ENCODE measurements around the gene CEP97. TPM values are rescaled to one million over a fixed set of nuclear protein-coding genes. Genes with fewer than 3 reads are reported as not detected.
"Not testable (repeated sequence)": the region's sequence is repeated elsewhere in the genome, so short reads cannot be mapped to it uniquely, and the experiment has no call there.

Gene CEP97
- total RNA-seq, 4 donors from 2014 or later, result 1.1 to 22.1 (median 6.1) TPM

GRCh38 chr3:101762041-101762646, 37.7 kb downstream of the CEP97 start:
- TF ChIP-seq CTCF (IDR thresholded peaks at IDR 0.05) (no peak), POLR2A (IDR thresholded peaks at IDR 0.05) (no peak), POLR2AphosphoS5 (IDR thresholded peaks at IDR 0.05) (no peak), EP300 (IDR thresholded peaks at IDR 0.05; ENCODE audit: low read depth) (no peak)
- Histone ChIP-seq H3K27ac (no peak overlapping the region), H3K27me3 (no peaks in the 10 kb centered on the region), H3K4me3 (no peak overlapping the region), H3K36me3 (peaks cover 0 to 26% (median 7%) of the 10 kb centered on the region in 4 donors), H3K4me1 (no peaks in the 10 kb centered on the region), H3K9me3 (no peaks in the 10 kb centered on the region)
- WGBS, 2 donors (ENCODE audit: low coverage in 1 of 2), result 76 to 77% methylated on average over 3 of the region's 3 CpGs
- in situ Hi-C loops (cut with MboI; ENCODE audit: low pct_ligation_motif_present in 1 of 4, low pct_unique_long_range_greater_than_20kb in 1 of 4, low sequenced_read_pairs in 3 of 4), result no loop called here
- no peak for DNase-seq
- intact Hi-C loops (cut with DNase I; ENCODE audit: low total_unique reads), result no loop called here

DNA sequence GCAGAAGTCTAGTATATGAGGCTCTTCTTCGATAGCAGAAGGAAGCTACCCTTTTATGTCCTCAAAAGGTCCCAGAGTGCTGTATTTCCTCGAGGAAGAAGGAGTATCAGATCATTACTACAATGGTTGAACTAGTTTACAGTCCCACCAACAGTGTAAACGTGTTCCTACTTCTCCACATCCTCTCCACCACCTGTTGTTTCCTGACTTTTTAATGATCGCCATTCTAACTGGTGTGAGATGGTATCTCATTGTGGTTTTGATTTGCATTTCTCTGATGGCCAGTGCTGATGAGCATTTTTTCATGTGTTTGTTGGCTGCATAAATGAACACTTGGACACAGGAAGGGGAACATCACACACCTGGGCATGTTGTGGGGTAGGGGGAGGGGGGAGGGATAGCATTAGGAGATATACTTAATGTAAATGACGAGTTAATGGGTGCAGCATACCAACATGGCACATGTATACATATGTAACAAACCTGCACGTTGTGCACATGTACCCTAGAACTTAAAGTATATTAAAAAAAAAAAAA, 53.4 kb downstream of the CEP97 start:
- H3K9me3 ChIP-seq; intact Hi-C loops (cut with DNase I; ENCODE audit: low total_unique reads); H3K27me3 ChIP-seq; H3K4me3 ChIP-seq; in situ Hi-C loops (cut with MboI; ENCODE audit: low pct_ligation_motif_present in 1 of 4, low pct_unique_long_range_greater_than_20kb in 1 of 4, low sequenced_read_pairs in 3 of 4); H3K27ac ChIP-seq; DNase-seq; H3K36me3 ChIP-seq: not testable (repeated sequence)
- WGBS, 2 donors (ENCODE audit: low coverage in 1 of 2), result 75% methylated on average over 1 to 6 of the region's 6 CpGs
- peaks cover 0 to 28% (median 8%) of the 10 kb centered on the region in 4 donors for H3K4me1 ChIP-seq

GRCh38 chr3:101778385-101779046, 54.1 kb downstream of the CEP97 start:
- H3K36me3 ChIP-seq, result no peaks in the 10 kb centered on the region
- in situ Hi-C loops (cut with MboI; ENCODE audit: low pct_ligation_motif_present in 1 of 4, low pct_unique_long_range_greater_than_20kb in 1 of 4, low sequenced_read_pairs in 3 of 4), result no loop called here
- 26 to 73% methylated on average over 5 to 21 of the region's 21 CpGs for WGBS, 2 donors (ENCODE audit: low coverage in 1 of 2)
- no peak for TF ChIP-seq POLR2AphosphoS5 (IDR thresholded peaks at IDR 0.05)
- H3K4me1 ChIP-seq, result peaks cover 0 to 28% (median 8%) of the 10 kb centered on the region in 4 donors
- no peaks in the 10 kb centered on the region for H3K27me3 ChIP-seq
- DNase-seq, result no peak
- no peaks in the 10 kb centered on the region for H3K9me3 ChIP-seq
- H3K27ac ChIP-seq, result peak overlapping the region; percentile 86 to 93 (median 88)
- H3K4me3 ChIP-seq, result peak overlapping the region; percentile 51 to 83 (median 78)
- intact Hi-C loops (cut with DNase I; ENCODE audit: low total_unique reads), result no loop called here

- Histone ChIP-seq H3K27ac (peak within 1 kb of the TSS; percentile 86 to 93 (median 88)), H3K36me3 (no peaks in the 10 kb centered on the region), H3K4me3 (peak within 1 kb of the TSS; percentile 51 to 83 (median 78)), H3K9me3 (no peaks in the 10 kb centered on the region), H3K4me1 (peaks cover 0 to 28% (median 8%) of the 10 kb centered on the region in 4 donors), H3K27me3 (no peaks in the 10 kb centered on the region)
- TF ChIP-seq EP300 (IDR thresholded peaks at IDR 0.05; ENCODE audit: low read depth), result no peak
- peak in 2 of 3 donors; percentile 42 to 55 for TF ChIP-seq POLR2AphosphoS5 (IDR thresholded peaks at IDR 0.05)
- in situ Hi-C loops (cut with MboI; ENCODE audit: low pct_ligation_motif_present in 1 of 4, low pct_unique_long_range_greater_than_20kb in 1 of 4, low sequenced_read_pairs in 3 of 4) (no loop called here), intact Hi-C loops (cut with DNase I; ENCODE audit: low total_unique reads) (no loop called here)
- WGBS, 2 donors (ENCODE audit: low coverage in 1 of 2), result 0% methylated on average over 71 of the region's 78 CpGs; no CpG with 5 or more reads in 1 of the 2 donors
- peak; percentile 93 for DNase-seq
Observed at GRCh38 chr3:101779047-101779821, 54.8 kb downstream of the CEP97 start, which contains the start of gene NXPE3. NXPE3 (plus strand) TSS chr3:101779211; CDS start chr3:101785597, 6,386 bp downstream.

GRCh38 chr3:101779822-101780381, 55.5 kb downstream of the CEP97 start:
- Histone ChIP-seq H3K36me3 (no peaks in the 10 kb centered on the region), H3K27ac (peak overlapping the region; percentile 86 to 93 (median 88)), H3K4me3 (peak overlapping the region; percentile 51 to 83 (median 78)), H3K27me3 (no peaks in the 10 kb centered on the region), H3K4me1 (peaks cover 0 to 28% (median 8%) of the 10 kb centered on the region in 4 donors), H3K9me3 (no peaks in the 10 kb centered on the region)
- 20 to 22% methylated on average over 7 to 9 of the region's 9 CpGs for WGBS, 2 donors (ENCODE audit: low coverage in 1 of 2)
- in situ Hi-C loops (cut with MboI; ENCODE audit: low pct_ligation_motif_present in 1 of 4, low pct_unique_long_range_greater_than_20kb in 1 of 4, low sequenced_read_pairs in 3 of 4) (no loop called here), intact Hi-C loops (cut with DNase I; ENCODE audit: low total_unique reads) (no loop called here)
- no peak for DNase-seq
- TF ChIP-seq CTCF (IDR thresholded peaks at IDR 0.05) (no peak), POLR2A (IDR thresholded peaks at IDR 0.05) (no peak), EP300 (IDR thresholded peaks at IDR 0.05; ENCODE audit: low read depth) (no peak), POLR2AphosphoS5 (IDR thresholded peaks at IDR 0.05) (no peak)
